ENCODE data around the gene EVI5L. TPM values are rescaled to one million over a fixed set of nuclear protein-coding genes. Genes with fewer than 3 reads are reported as not detected.

Gene EVI5L
- total and polyA plus RNA-seq, 2 of the 13 experiments (the other 11 are each of a cell fraction or from before 2014, with no cell fraction given) = 1.7 to 2.4 TPM

GRCh38 chr19:7866399-7867091, 36.5 kb downstream of the EVI5L start (continued):
- no peak for TF ChIP-seq BCL3 (CRISPR knock-in tag; IDR thresholded peaks at IDR 0.05)
- TF ChIP-seq ZNF468 (CRISPR knock-in tag; IDR thresholded peaks at IDR 0.05) = no peak
- TF ChIP-seq, protein P1, sequence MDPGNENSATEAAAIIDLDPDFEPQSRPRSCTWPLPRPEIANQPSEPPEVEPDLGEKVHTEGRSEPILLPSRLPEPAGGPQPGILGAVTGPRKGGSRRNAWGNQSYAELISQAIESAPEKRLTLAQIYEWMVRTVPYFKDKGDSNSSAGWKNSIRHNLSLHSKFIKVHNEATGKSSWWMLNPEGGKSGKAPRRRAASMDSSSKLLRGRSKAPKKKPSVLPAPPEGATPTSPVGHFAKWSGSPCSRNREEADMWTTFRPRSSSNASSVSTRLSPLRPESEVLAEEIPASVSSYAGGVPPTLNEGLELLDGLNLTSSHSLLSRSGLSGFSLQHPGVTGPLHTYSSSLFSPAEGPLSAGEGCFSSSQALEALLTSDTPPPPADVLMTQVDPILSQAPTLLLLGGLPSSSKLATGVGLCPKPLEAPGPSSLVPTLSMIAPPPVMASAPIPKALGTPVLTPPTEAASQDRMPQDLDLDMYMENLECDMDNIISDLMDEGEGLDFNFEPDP (CRISPR knock-in tag; conservative IDR thresholded peaks at IDR 0.05) = no peak
- 0 out of 2 replicates have a peak, but pooled peaks have one; percentile 38 for TF ChIP-seq ZNF674 (CRISPR knock-in tag; IDR thresholded peaks at IDR 0.05; ENCODE audit: low read depth)
- no peak for TF ChIP-seq ZNF558 (CRISPR knock-in tag; IDR thresholded peaks at IDR 0.05; ENCODE audit: borderline replicate concordance)
- TF ChIP-seq GATAD2A (CRISPR knock-in tag; IDR thresholded peaks at IDR 0.05) = no peak
- TF ChIP-seq MTA1 (CRISPR knock-in tag; IDR thresholded peaks at IDR 0.05; ENCODE audit: borderline replicate concordance) = no peak
- TF ChIP-seq PREB (CRISPR knock-in tag; IDR thresholded peaks at IDR 0.05) = no peak
- TF ChIP-seq, protein P2, sequence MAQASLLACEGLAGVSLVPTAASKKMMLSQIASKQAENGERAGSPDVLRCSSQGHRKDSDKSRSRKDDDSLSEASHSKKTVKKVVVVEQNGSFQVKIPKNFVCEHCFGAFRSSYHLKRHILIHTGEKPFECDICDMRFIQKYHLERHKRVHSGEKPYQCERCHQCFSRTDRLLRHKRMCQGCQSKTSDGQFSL (CRISPR knock-in tag; IDR thresholded peaks at IDR 0.05) = no peak
- no peak for TF ChIP-seq MIER2 (CRISPR knock-in tag; IDR thresholded peaks at IDR 0.05)
- TF ChIP-seq NCOA2 (CRISPR knock-in tag; IDR thresholded peaks at IDR 0.05) = no peak
- no peak for TF ChIP-seq NKX3-1 (CRISPR knock-in tag; IDR thresholded peaks at IDR 0.05)
- TF ChIP-seq PITX1 (CRISPR knock-in tag; IDR thresholded peaks at IDR 0.05) = peak; percentile 51
- TF ChIP-seq, protein P3, sequence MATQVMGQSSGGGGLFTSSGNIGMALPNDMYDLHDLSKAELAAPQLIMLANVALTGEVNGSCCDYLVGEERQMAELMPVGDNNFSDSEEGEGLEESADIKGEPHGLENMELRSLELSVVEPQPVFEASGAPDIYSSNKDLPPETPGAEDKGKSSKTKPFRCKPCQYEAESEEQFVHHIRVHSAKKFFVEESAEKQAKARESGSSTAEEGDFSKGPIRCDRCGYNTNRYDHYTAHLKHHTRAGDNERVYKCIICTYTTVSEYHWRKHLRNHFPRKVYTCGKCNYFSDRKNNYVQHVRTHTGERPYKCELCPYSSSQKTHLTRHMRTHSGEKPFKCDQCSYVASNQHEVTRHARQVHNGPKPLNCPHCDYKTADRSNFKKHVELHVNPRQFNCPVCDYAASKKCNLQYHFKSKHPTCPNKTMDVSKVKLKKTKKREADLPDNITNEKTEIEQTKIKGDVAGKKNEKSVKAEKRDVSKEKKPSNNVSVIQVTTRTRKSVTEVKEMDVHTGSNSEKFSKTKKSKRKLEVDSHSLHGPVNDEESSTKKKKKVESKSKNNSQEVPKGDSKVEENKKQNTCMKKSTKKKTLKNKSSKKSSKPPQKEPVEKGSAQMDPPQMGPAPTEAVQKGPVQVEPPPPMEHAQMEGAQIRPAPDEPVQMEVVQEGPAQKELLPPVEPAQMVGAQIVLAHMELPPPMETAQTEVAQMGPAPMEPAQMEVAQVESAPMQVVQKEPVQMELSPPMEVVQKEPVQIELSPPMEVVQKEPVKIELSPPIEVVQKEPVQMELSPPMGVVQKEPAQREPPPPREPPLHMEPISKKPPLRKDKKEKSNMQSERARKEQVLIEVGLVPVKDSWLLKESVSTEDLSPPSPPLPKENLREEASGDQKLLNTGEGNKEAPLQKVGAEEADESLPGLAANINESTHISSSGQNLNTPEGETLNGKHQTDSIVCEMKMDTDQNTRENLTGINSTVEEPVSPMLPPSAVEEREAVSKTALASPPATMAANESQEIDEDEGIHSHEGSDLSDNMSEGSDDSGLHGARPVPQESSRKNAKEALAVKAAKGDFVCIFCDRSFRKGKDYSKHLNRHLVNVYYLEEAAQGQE (IDR thresholded peaks at IDR 0.05; ENCODE audit: borderline replicate concordance in 1 of 2, low read depth in 1 of 2, low read length in 2 of 2) = no peak
- no peak for TF ChIP-seq MEIS2 (CRISPR knock-in tag; IDR thresholded peaks at IDR 0.05)
- TF ChIP-seq ZFP36L2 (CRISPR knock-in tag; IDR thresholded peaks at IDR 0.05) = no peak
- TF ChIP-seq DBP (CRISPR knock-in tag; IDR thresholded peaks at IDR 0.05; ENCODE audit: not compliant biosample characterization) = no peak
- peak; percentile 64 for TF ChIP-seq UBTF (CRISPR knock-in tag; IDR thresholded peaks at IDR 0.05)
